MM.1S (cell line): Measurements from ENCODE around the gene ANKDD1A.

Source experiments
- EZH2 ChIP-seq: fragments of 300-600 bp; sonication (generic); optimal IDR thresholded peaks from 2 replicates; pipeline ENCODE3; 2017; ENCODE audit warnings: low read depth, mild to moderate bottlenecking, antibody characterized with exemption, low read length, mixed read lengths
- EZH2phosphoT487 ChIP-seq: fragments of 300-600 bp; sonication (generic); IDR thresholded peaks from 2 replicates; pipeline ENCODE4 v1.6.1; 2018; ENCODE audit warnings: antibody characterized with exemption, low read length
- TF ChIP-seq, protein P1 (sequence below): fragments of 300-600 bp; sonication (generic); IDR thresholded peaks from 2 replicates; pipeline ENCODE4 v1.5.1; 2016; ENCODE audit warnings: antibody characterized with exemption, low read length, mixed read lengths

DNA sequence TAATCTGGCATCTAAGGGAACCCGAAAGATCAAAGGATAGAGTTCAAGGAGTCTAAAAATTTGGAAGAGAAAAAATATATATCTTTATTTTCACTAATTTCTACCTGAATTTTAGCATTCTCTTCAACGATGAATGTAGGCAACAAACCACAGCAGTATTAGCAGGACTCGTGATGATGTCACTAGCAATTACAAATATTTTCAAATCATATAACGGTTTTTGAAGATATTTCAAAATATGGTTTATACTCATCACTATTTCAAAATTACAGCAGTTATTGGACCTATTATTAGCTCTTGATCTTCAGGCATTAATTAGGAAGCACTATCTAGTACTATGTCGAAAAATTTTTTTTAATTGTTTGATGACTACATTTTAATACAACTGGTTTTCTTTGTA lies 27.0 kb upstream of the ANKDD1A start:
- TF ChIP-seq, protein P1, sequence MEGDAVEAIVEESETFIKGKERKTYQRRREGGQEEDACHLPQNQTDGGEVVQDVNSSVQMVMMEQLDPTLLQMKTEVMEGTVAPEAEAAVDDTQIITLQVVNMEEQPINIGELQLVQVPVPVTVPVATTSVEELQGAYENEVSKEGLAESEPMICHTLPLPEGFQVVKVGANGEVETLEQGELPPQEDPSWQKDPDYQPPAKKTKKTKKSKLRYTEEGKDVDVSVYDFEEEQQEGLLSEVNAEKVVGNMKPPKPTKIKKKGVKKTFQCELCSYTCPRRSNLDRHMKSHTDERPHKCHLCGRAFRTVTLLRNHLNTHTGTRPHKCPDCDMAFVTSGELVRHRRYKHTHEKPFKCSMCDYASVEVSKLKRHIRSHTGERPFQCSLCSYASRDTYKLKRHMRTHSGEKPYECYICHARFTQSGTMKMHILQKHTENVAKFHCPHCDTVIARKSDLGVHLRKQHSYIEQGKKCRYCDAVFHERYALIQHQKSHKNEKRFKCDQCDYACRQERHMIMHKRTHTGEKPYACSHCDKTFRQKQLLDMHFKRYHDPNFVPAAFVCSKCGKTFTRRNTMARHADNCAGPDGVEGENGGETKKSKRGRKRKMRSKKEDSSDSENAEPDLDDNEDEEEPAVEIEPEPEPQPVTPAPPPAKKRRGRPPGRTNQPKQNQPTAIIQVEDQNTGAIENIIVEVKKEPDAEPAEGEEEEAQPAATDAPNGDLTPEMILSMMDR = no peak
- no peak for TF ChIP-seq EZH2phosphoT487
- no peak for TF ChIP-seq EZH2
